ENCODE measurements around the gene HIVEP1. TPM values are rescaled to one million over a fixed set of nuclear protein-coding genes. Genes with fewer than 3 reads are reported as not detected.

Gene HIVEP1
- total and polyA plus RNA-seq, 2 of the 8 experiments (the other 6 are each of a cell fraction or from before 2014, with no cell fraction given): 22.6 to 23.1 TPM

- H3K79me2 ChIP-seq (ENCODE audit: control insufficient read depth in 1 of 2, insufficient read depth in 2 of 2, low read length in 2 of 2): no peaks in the 10 kb centered on the region
- no peak overlapping the region for H2BK120ac ChIP-seq (replicated peaks; ENCODE audit: low read depth, low read length)
- no peak overlapping the region for H2BK15ac ChIP-seq (ENCODE audit: low read length)
- no peak overlapping the region for H3K23ac ChIP-seq (ENCODE audit: insufficient read length)
- no peak overlapping the region for H2AK5ac ChIP-seq (ENCODE audit: low read depth, low read length)
- peaks cover 3 to 14% (median 12%) of the 10 kb centered on the region in 4 experiments for H3K4me1 ChIP-seq (replicated peaks in 1 of 4; ENCODE audit: control insufficient read depth in 3 of 4, insufficient read depth in 4 of 4, low read length in 3 of 4)
- no peaks in the 10 kb centered on the region for H3K79me1 ChIP-seq (ENCODE audit: low read depth, low read length)
- H3K18ac ChIP-seq (ENCODE audit: extremely low read depth, low read length): peak overlapping the region; percentile 53; the same call in 1 of the 2 replicates
- 0 out of 2 replicates have a peak overlapping the region, but pooled peaks have one; percentile 17 for H2BK5ac ChIP-seq (ENCODE audit: low read depth, low read length)
- ChIA-PET CTCF (ENCODE audit: partially characterized antibody) (interaction anchor here (1.0 to 3.7 kb wide), 6 partner anchors 9 to 314 kb away, joined by 3 to 14 read pairs (median 4); no protein-coding TSS in a partner anchor), POLR2A (ENCODE audit: partially characterized antibody) (no interaction called here)
- H3K36me3 ChIP-seq (ENCODE audit: control insufficient read depth in 2 of 4, insufficient read depth in 4 of 4, low read length in 3 of 4): no peaks in the 10 kb centered on the region
- no peak overlapping the region for H3K27ac ChIP-seq (ENCODE audit: low read depth, low read length)
- FAIRE-seq (no peak), DNase-seq (ENCODE audit: low read depth in 1 of 2, low spot score in 2 of 2) (no peak)
- no peak overlapping the region for H3K14ac ChIP-seq (ENCODE audit: insufficient read length)
- no peaks in the 10 kb centered on the region for H3K9me3 ChIP-seq (ENCODE audit: insufficient read depth in 2 of 2, low read depth in 1 of 2, low read length in 1 of 2)
- H4K8ac ChIP-seq (ENCODE audit: extremely low read depth, insufficient read depth, low read length): no peak overlapping the region
- TF ChIP-seq CEBPB (IDR thresholded peaks at IDR 0.05; ENCODE audit: low read depth, low read length) (peak; percentile 84), POLR2AphosphoS5 (IDR thresholded peaks at IDR 0.05; ENCODE audit: low read depth, low read length) (no peak)
- no peaks in the 10 kb centered on the region for H4K20me1 ChIP-seq (replicated peaks in 1 of 2; ENCODE audit: control insufficient read depth in 1 of 2, insufficient read depth in 2 of 2, low read length in 2 of 2)
- H3K4me2 ChIP-seq (ENCODE audit: insufficient read depth in 1 of 2, low read depth in 2 of 2, low read length in 2 of 2): peak overlapping the region in 1 of 2 experiments; percentile 27; a peak in 2 of 4 replicates
- no peaks in the 10 kb centered on the region for H3K27me3 ChIP-seq (replicated peaks in 1 of 4; ENCODE audit: control insufficient read depth in 3 of 4, extremely low read depth in 1 of 4, insufficient read depth in 3 of 4, low read length in 3 of 4)
- H2BK12ac ChIP-seq (ENCODE audit: low read depth, low read length): 0 out of 2 replicates have a peak overlapping the region, but pooled peaks have one; percentile 32
- 62% methylated on average over 5 of the region's 5 CpGs; no CpG with 5 or more reads in 1 of the 2 experiments for WGBS, 2 experiments (ENCODE audit: extremely low coverage in 1 of 2, insufficient coverage in 1 of 2, insufficient read length in 1 of 2, insufficient replicate concordance in 2 of 2, low coverage in 1 of 2, low lambda C conversion rate in 2 of 2, missing lambda C conversion rate in 1 of 2)
- no peak overlapping the region for H3K9ac ChIP-seq (replicated peaks in 1 of 4; ENCODE audit: extremely low read depth in 1 of 4, low read depth in 3 of 4, low read length in 3 of 4)
- H4K5ac ChIP-seq (ENCODE audit: insufficient read length, low read depth, low read length): peak overlapping the region; percentile 1
- H3K4ac ChIP-seq (replicated peaks; ENCODE audit: insufficient read length, low read depth, low read length): peak overlapping the region; percentile 11
- H3K4me3 ChIP-seq (ENCODE audit: extremely low read depth in 1 of 4, insufficient read depth in 2 of 4, low read depth in 3 of 4, low read length in 4 of 4): peak overlapping the region in 1 of 4 experiments; percentile 17; a peak in 1 of 8 replicates
- peak overlapping the region; percentile 12 for H4K91ac ChIP-seq (replicated peaks; ENCODE audit: insufficient read length, low read length)
- no peak overlapping the region for H2AFZ ChIP-seq (ENCODE audit: low read length)
- no peaks in the 10 kb centered on the region for H3K23me2 ChIP-seq (ENCODE audit: low read depth, low read length)
- H3K56ac ChIP-seq (replicated peaks; ENCODE audit: insufficient read length, low read depth, low read length): no peak overlapping the region
- H2BK20ac ChIP-seq (ENCODE audit: low read length): no peak overlapping the region
These were observed 39.3 kb upstream of the HIVEP1 start for GRCh38 chr6:11972806-11973205.
